T-helper 2 cell treated with Interferon-gamma antibody and Interleukin-4, amounts not matched to agents 100 ng/mL and 5 ng/mL, for 36 hours (primary cell): Measurements from ENCODE around the gene GPR39. TPM values are rescaled to one million over a fixed set of nuclear protein-coding genes. Genes with fewer than 3 reads are reported as not detected.

Experiments
- intact Hi-C: fragments of 100-400 bp; cut with micrococcal nuclease; formaldehyde crosslinking; loops from one replicate; pipeline ENCODE4 v1.15.1; 2023
- total RNA-seq: library from RNA; stranded (reverse); gene quantifications from 2 replicates; pipeline ENCODE4 v1.2.3, GENCODE V29; 2022

The GPR39 gene
- total RNA-seq, 1 donor from 2014 or later, result not detected

DNA sequence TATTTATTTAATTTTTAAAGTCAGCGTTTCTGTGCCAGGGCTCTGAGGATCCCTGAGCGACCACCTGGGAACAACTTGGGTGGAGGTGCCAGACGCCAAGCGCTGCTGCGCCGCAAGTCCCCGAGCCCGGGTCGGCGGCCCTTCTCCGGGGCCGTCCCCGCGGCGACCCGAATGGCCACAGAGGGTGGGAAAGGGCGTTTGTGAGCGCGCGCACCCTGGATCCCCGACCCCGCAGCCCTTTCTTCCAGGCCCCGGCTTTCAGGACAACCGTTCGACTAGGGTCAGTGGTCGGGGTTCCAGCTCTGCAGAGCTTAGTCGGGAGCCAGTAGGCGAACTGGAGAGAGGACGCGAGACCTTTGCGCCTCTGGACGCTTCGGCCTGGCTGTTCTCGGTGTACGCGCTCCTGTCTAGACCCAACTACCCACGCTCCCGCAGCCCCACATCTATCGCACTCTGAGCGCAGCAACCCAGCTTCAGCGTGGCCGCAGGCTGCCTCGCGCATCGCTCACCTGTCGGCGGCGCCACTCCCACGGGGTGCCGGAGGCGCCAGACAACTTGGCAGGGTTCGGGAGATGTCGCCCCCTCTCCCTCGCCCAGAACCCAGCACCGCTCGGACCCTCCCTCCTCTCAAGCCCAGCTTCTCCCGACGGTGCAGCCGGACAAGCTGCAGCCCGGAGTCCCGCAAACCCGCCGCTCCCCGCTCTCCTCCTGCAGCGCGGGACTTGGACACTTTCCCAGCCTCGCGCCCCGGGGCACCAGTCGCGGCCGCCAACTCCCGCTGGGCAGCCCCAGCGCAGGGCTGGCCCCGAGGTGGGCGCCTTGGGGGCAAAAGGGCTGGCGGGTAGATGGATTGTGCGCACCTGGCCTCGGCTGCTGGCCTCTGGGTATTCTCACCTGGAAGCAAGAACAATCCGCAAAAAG is 252.6 kb downstream of the GPR39 start:
- intact Hi-C loops, result no loop called here

GRCh38 chr2:132669908-132670495 is 253.4 kb downstream of the GPR39 start, which contains the start of gene LYPD1:
TSS of gene LYPD1 (minus strand) at chr2:132670205. CDS start at chr2:132669932, 273 bp downstream.
- intact Hi-C loops, result no loop called here

DNA sequence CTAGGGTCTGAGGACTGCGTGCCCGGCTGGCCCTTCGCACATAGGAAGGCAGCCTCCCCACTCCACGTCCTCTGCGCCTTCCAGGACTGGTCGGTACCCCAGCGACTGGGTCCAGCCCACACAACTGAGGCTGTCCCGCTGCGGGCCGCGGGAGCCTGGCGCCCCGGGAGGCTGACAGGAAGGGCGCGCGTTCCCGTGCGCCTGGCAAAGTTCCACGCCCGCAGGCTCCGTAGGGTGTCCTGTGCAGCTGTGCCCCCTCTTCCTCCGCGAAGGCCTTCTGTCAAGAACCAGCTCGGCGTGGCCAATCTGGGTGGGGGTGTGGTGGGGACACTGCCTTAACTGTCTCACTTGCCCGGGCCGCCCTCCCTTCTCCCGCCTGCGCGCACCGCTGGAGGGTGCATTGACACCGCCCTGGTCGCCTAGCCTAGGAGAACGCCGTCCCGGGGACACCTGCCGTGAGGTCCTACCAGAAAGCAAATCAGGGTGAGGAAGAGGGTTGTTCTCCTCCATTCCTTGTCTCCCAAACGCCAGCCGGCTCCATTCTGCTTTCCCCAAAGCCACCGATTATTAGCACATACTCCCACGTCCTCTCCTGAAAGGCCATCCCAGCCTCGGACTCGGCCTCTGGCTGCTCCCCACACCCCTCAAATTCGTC is 254.0 kb downstream of the GPR39 start:
- intact Hi-C loops, result no loop called here

- intact Hi-C loops, result no loop called here
Measured at GRCh38 chr2:132671151-132671835, 254.7 kb downstream of the GPR39 start.

GRCh38 chr2:132676999-132677398 is 260.4 kb downstream of the GPR39 start:
- intact Hi-C loops, result no loop called here

DNA sequence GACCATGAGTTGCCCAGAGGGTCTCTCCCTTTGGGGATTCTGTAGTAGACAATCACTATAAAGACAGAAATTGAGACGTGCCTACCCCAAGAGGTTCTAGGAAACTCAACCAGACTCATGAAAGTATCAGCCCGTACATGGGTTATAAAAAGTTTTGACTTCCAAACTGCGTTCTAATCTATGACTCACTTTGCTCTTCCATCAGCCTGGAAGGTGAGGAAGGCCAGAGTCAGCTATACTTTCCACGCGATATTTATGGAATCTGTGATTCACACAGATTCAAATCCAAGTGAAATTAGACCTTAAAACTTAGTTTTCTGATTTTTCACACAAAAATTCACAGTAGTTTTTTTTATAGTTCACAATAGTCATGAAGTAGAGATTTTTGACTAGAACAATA is 261.1 kb downstream of the GPR39 start:
- intact Hi-C loops, result no loop called here

DNA sequence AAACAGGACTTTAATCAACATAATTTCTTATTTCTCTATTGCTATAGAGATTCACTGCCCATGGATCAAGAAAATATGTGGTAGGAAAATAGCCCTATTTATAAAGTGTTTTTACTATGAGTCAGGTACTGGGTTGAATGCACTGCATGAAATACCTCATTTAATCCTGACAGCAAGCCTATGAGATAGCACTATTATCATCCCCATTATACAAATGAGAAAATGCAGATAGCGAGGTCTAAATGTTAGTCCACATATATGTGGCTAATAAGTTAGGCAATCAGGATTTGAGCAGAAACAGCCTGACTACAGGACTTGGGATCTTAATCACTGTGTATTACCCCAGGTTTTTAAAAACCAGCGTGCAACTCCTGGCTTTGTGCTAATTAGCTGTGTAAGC is 261.9 kb downstream of the GPR39 start:
- intact Hi-C loops, result no loop called here

GRCh38 chr2:132680544-132680943 is 263.9 kb downstream of the GPR39 start:
- intact Hi-C loops, result no loop called here

DNA sequence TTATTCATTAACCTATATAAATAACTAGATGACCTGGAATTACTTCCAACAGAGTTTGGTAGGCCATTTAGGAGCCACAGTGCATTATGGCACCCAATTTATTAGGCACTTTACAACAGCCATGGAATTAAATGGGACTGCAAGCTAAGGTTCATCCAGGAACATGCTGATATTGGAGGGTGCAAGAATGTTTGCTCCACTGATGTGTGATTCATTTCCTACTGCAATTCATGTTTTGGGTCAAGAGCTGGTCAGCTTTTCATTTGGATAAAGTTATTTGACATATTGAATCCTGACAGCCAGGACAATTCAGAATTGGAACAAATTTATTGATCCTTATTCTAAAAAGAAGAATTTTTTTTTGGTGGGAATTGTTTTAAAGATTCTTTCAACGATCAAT is 265.2 kb downstream of the GPR39 start:
- intact Hi-C loops, result no loop called here

DNA sequence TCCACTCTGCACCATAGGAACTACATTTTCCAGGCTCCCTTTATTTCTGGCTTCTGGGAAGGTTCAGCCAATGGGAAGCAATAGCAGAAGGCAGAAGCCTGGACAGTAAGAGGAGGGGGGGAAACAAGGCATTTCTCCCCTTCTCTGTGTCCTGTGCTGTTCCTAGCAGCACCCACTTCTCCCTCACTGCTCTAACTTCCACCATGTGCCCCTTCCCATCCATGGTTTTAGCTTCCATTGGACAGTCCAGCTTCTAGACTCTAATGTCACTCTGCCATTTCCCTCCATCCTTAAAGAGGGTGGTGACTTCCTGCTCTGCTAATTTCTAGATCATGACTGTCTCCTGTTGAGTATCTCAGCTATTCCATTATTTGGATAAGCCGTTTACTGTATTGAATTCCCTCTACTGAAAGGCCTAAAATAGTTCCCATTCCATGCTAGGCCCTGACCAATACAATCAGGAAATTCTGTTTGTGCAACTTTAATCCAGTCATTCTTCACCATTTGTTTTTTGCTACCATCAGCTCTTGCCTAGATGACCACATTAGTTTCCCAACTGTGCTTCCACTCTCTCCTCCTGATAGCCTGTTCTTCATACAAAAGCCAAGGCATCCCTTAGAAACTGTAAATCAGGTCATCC is 274.2 kb downstream of the GPR39 start:
- intact Hi-C loops, result no loop called here

- intact Hi-C loops, result no loop called here
Measured at GRCh38 chr2:132691556-132691955, 275.0 kb downstream of the GPR39 start.

DNA sequence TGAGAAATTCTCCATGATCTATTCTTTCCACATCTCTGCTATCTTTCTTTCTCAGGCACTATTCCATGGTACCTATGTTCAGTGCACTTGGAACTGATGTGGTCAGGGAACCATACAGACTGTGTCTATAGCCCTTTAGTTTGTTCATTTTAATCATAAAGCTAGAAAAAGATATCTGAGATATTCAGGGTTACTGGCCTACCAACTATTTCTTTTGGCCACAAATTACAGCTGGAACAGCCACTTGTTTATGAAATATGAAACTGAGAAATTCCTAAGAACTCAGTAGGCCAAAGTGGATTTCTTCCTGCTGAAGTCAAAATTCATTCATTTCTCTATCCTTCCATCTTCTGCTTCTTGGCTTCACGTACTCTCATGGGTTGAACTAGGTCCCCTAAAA is 276.2 kb downstream of the GPR39 start:
- intact Hi-C loops, result no loop called here
